ENCODE data around the gene NEU4. TPM values are rescaled to one million over a fixed set of nuclear protein-coding genes. Genes with fewer than 3 reads are reported as not detected.

The NEU4 gene
- total and polyA plus RNA-seq, 8 donors = 0.31 to 0.42 TPM; not detected in 6

DNA sequence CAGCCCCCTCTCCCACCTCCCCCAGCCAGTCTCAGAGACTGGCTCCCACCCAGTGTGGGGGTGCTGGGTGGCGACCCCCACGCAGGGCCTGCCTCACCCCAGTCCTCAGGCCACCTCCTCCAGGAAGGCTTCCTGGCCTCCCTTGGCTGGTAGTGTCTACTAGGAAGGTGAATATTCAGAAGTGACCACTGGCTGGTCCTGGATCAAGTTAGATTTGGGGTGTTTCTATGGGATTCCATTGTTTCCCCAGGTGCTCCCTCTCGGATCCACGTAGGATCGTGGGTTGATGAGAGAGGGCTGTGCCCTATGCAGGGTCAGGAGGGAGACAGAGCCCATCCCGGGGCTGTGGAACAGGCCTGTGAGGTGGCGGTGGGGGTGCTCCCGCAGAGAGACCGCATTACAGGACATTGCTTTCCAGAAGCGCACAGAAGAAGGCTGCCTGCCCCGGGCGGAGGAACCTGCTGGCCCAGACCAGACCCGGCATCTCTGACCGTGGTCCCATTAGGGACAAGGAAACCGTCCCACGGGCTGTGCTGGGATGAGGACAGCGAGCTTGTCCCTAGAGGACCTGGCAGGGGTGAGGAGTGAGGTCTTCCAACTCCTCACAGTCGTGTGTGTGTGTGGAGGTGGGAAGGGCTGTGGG is 46.4 kb downstream of the NEU4 start:
- Histone ChIP-seq H3K4me1 (no peaks in the 10 kb centered on the region), H3K9me3 (no peaks in the 10 kb centered on the region), H3K27ac (no peak overlapping the region), H3K4me3 (no peak overlapping the region), H3K36me3 (no peaks in the 10 kb centered on the region), H3K27me3 (no peaks in the 10 kb centered on the region)
- TF ChIP-seq, protein P1, sequence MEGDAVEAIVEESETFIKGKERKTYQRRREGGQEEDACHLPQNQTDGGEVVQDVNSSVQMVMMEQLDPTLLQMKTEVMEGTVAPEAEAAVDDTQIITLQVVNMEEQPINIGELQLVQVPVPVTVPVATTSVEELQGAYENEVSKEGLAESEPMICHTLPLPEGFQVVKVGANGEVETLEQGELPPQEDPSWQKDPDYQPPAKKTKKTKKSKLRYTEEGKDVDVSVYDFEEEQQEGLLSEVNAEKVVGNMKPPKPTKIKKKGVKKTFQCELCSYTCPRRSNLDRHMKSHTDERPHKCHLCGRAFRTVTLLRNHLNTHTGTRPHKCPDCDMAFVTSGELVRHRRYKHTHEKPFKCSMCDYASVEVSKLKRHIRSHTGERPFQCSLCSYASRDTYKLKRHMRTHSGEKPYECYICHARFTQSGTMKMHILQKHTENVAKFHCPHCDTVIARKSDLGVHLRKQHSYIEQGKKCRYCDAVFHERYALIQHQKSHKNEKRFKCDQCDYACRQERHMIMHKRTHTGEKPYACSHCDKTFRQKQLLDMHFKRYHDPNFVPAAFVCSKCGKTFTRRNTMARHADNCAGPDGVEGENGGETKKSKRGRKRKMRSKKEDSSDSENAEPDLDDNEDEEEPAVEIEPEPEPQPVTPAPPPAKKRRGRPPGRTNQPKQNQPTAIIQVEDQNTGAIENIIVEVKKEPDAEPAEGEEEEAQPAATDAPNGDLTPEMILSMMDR (IDR thresholded peaks at IDR 0.05) = no peak
- ATAC-seq = no peak
- 79 to 87% methylated on average over 18 of the region's 18 CpGs for WGBS, 2 donors
- intact Hi-C loops (cut with DNase I) = no loop called here
- peak in 2 of 6 donors; percentile 35 to 55 for DNase-seq
- no peak for FAIRE-seq

DNA sequence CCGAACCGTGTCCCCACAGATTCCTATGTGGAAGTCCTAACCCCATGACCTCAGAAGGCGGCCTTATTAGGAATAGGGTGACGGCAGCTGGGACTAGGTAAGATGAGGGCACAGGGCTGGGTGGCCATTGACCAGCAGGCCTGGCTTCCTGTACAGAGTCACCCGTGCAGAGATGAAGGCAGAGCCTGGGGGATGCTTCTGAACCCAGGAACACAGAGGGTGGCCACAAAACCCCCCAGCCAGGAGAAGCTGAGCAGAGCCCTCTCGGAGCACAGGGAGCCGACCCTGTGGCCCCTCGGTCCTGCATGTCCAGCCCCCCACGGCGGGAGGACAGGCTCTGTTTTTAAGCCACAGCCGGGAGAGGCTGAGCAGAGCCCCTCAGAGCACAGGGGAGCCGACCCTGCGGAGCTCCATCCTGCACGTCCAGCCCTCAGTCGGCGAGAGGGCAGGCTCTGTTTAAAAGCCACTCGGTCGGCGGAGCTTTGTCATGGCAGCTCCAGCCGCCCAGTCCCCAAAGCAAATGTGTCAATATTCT is 47.0 kb downstream of the NEU4 start:
- intact Hi-C loops (cut with DNase I) = no loop called here
- DNase-seq = peak in 2 of 6 donors; percentile 50 to 53
- Histone ChIP-seq H3K4me1 (no peaks in the 10 kb centered on the region), H3K27ac (no peak overlapping the region), H3K4me3 (no peak overlapping the region), H3K9me3 (no peaks in the 10 kb centered on the region), H3K36me3 (no peaks in the 10 kb centered on the region), H3K27me3 (no peaks in the 10 kb centered on the region)
- FAIRE-seq = no peak
- ATAC-seq = no peak
- WGBS, 2 donors = 70 to 78% methylated on average over 19 to 20 of the region's 20 CpGs
- TF ChIP-seq, protein P1 (IDR thresholded peaks at IDR 0.05) = no peak

DNA sequence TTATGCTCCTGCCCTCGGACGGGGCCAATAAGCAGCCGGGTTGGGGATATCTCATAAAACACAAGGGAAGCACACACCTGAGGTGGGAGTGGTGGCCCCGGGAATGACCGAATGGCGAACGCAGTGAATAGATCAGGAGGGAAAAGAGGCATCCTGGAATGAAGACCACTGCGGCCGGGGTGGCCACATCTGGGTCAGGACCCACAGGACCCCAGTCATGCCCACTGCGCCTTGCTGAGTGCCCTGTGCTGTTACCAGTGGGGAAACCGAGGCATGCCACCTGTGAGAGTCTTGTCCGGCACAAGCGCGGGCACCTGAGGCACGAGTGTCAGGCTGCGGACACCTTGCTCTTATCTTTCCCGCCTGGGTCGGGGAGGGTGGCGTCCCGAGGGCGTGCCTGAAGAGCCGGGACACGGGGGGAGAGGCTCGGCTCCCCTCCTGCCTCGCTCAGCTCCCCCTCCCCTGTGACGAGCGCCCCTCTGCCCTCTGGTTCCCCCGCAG is 48.1 kb downstream of the NEU4 start:
- no peak overlapping the region for H3K4me3 ChIP-seq
- intact Hi-C loops (cut with DNase I) = no loop called here

DNA sequence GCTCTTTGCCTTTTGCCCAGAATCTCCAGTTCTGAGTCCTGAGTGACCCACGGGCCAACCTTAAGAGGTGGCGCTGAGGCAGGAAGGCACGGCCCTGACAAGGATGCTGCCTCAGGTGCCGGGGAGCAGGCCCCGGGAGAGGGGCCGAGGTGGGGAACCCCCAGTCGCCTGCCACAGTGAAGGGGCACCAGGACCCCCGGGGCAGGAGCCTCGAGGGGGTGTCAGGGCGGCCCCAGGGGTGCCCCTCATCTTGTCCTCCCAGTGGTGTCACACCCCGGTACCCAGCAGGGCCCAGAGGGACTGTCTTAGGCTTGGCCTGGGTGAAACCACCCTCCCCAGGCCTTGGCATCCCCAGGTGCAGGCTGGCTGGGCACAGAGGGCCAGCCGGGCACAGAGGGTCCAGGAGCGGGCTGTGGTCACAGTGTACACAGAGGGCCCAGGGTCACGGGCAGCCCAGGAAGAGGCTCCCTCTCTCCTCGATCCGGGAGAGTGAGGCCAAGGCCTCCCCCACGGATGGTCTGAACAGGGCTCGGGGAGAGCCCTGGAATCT is 48.7 kb downstream of the NEU4 start:
- FAIRE-seq (no peak), ATAC-seq (no peak), DNase-seq (peak in 3 of 6 donors; percentile 18 to 62 (median 53))
- H3K4me3 ChIP-seq = no peak overlapping the region
- intact Hi-C loops (cut with DNase I) = no loop called here
- no peak overlapping the region for H3K27ac ChIP-seq
- H3K4me1 ChIP-seq = no peaks in the 10 kb centered on the region
- H3K36me3 ChIP-seq = no peaks in the 10 kb centered on the region
- H3K27me3 ChIP-seq = no peaks in the 10 kb centered on the region
- 72 to 80% methylated on average over 15 to 18 of the region's 18 CpGs for WGBS, 2 donors
- H3K9me3 ChIP-seq = no peaks in the 10 kb centered on the region
- TF ChIP-seq, protein P1 (IDR thresholded peaks at IDR 0.05) = no peak

More for the DNA sequence above, 48.1 kb downstream of the NEU4 start:
- Histone ChIP-seq H3K36me3 (no peaks in the 10 kb centered on the region), H3K4me1 (no peaks in the 10 kb centered on the region), H3K27me3 (no peaks in the 10 kb centered on the region), H3K27ac (no peak overlapping the region), H3K9me3 (no peaks in the 10 kb centered on the region)
- FAIRE-seq = no peak
- ATAC-seq = no peak
- TF ChIP-seq, protein P1 (IDR thresholded peaks at IDR 0.05) = no peak
- 76 to 79% methylated on average over 26 to 27 of the region's 28 CpGs for WGBS, 2 donors
- DNase-seq = peak in 3 of 6 donors; percentile 21 to 51 (median 44)

Data from pancreas (tissue), 10 donors.